Astrocyte of the spinal cord (primary cell): ENCODE data around the gene SMYD1.

Experiments used
- DNase-seq: peaks from one replicate; pipeline ENCODE4 v3.0.0; 2011; ENCODE audit warnings: low read depth, low spot score
- H3K4me3 ChIP-seq: 2 replicates; pipeline ENCODE4 v1.5.1; 2011; ENCODE audit warnings: low read depth, mild to moderate bottlenecking, low read length, moderate library complexity
- in situ Hi-C: cut with HindIII; loops from 2 replicates; pipeline ENCODE4 v1.10.0; 2017; ENCODE audit warnings: low sequenced_read_pairs
- TF ChIP-seq, protein P1 (sequence below): IDR thresholded peaks from 2 replicates; pipeline ENCODE4 v1.5.1; 2012; ENCODE audit warnings: low read depth, mild to moderate bottlenecking, low read length, inconsistent platforms

The SMYD1 gene

GRCh38 chr2:88115825-88116518, 48.3 kb downstream of the SMYD1 start:
- in situ Hi-C loops, result no loop called here
- no peak overlapping the region for H3K4me3 ChIP-seq
- TF ChIP-seq, protein P1, sequence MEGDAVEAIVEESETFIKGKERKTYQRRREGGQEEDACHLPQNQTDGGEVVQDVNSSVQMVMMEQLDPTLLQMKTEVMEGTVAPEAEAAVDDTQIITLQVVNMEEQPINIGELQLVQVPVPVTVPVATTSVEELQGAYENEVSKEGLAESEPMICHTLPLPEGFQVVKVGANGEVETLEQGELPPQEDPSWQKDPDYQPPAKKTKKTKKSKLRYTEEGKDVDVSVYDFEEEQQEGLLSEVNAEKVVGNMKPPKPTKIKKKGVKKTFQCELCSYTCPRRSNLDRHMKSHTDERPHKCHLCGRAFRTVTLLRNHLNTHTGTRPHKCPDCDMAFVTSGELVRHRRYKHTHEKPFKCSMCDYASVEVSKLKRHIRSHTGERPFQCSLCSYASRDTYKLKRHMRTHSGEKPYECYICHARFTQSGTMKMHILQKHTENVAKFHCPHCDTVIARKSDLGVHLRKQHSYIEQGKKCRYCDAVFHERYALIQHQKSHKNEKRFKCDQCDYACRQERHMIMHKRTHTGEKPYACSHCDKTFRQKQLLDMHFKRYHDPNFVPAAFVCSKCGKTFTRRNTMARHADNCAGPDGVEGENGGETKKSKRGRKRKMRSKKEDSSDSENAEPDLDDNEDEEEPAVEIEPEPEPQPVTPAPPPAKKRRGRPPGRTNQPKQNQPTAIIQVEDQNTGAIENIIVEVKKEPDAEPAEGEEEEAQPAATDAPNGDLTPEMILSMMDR, result no peak
- no peak for DNase-seq

DNA sequence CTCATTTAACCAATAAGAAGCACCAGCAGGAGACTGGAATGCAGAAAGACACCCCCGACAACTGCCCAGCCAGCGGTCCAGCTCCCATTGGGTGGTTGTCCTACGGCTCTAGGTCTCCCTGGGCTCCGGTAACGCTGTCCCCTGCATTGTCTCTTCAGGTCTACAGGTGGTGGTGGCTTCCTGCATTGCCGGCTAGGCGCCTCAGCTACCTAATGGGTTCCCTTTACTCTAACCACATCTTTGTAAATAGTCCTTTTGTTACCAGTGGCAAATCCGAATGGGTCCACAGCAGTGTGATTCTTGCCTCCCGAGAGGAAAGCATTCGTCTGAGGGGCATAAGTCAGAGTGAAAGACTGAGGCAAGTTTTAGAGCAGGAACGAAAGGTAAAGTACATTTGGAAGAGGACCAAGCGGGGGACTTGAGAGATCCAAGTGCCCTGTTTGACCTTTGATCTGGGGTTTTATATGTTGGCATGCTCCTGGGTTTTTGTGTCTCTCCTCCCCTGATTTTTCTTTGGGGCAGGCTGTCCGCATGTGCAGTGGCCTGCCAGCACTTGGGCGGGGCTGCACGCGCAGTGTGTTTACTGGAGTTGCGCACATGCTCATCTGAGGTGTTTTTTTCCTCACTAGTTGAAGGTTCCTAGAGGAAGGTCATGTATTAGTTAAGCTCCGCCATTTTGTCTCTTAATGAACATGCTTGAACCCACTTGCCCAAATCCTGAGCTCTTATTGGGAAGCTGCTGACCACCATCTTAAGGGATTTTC, 49.2 kb downstream of the SMYD1 start:
- DNase-seq, result no peak
- TF ChIP-seq, protein P1, result no peak
- no peak overlapping the region for H3K4me3 ChIP-seq
- in situ Hi-C loops, result no loop called here

GRCh38 chr2:88117973-88118372, 50.3 kb downstream of the SMYD1 start:
- TF ChIP-seq, protein P1, result no peak
- H3K4me3 ChIP-seq, result no peak overlapping the region
- in situ Hi-C loops, result no loop called here
- DNase-seq, result no peak

DNA sequence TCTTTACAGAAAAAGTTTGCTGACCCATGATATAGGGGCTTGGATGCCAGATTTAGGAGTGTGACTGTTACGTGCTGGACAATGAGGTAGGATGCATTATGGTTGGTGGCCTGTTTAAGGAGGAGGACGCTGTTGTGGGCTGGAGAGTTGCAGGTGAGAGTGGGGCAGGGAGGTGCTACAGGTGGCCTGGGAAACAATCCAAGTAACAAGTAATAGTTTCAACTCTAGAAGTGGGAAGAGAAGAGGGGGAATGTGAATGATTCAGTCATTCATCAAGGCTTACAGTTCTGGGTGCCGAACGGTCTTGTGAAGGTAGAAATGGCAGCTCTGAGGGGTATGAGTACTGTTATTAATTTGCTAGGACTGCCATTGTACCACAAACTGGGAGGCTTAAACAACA, 54.1 kb downstream of the SMYD1 start:
- no peak for DNase-seq
- no peak overlapping the region for H3K4me3 ChIP-seq
- TF ChIP-seq, protein P1, result no peak
- in situ Hi-C loops, result no loop called here

DNA sequence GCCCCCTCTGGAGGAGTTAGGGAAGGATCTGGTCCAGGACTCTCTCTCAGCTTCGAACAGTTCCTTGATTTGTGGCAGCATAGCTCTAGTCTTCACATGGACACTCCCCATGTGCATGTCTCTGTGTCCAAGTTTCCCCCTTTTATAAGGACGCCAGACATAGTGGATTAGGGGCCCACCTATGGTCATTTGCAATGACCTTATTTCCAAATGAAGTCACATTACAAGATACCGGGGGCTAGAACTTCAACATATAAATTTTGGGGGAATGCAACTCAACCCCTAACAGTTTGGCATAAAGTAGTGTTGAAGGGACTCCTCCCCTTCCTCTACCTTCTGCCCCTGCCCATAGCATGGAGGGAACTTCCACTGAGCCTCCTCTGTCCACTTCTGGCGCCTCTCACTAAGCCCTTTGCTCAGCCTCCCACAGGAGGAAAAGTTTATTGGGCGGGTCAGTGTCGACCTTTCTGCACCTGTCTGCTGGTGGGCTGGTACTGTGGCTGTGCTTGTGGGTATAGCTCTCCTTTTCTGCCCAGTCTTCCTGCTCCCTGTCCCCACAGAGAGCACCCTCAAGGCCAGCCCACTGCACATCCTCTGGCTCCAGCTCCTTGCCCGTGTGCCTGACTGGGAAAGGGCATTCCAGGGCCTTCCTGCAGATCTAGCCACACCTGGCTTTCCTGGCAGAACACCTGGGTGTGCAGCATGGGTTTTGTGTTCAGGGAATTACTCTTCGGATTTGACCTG, 54.7 kb downstream of the SMYD1 start:
- in situ Hi-C loops, result no loop called here
- no peak overlapping the region for H3K4me3 ChIP-seq
- no peak for DNase-seq
- TF ChIP-seq, protein P1, result no peak

- DNase-seq, result no peak
- in situ Hi-C loops, result no loop called here
- H3K4me3 ChIP-seq, result no peak overlapping the region
- TF ChIP-seq, protein P1, result no peak
Measured at GRCh38 chr2:88123164-88123974, 55.7 kb downstream of the SMYD1 start.
